A673 (cell line): Measurements from ENCODE around the gene BABAM1.

Source experiments
- CTCF ChIP-seq: fragments of 300-800, 200-600 bp; sonication (generic); conservative IDR thresholded peaks from 2 replicates; pipeline ENCODE4 v1.5.1; 2017; ENCODE audit warnings: low read depth, mild to moderate bottlenecking, antibody characterized with exemption, low read length, moderate library complexity, mixed read lengths
- EZH2 ChIP-seq: fragments of 200-600 bp; sonication (generic); IDR thresholded peaks from 2 replicates; pipeline ENCODE4 v1.6.1; 2017; ENCODE audit warnings: borderline replicate concordance, low read depth, mild to moderate bottlenecking, mixed read lengths, antibody characterized with exemption, low read length; ENCODE audit not compliant: poor library complexity, severe bottlenecking

GRCh38 chr19:17281391-17282304, 14.4 kb downstream of the BABAM1 start, which contains the start of gene ANKLE1:
- TF ChIP-seq CTCF (no peak), EZH2 (no peak)
